ENCODE results near the gene TTC29. TPM values are rescaled to one million over a fixed set of nuclear protein-coding genes. Genes with fewer than 3 reads are reported as not detected.
"Not testable (repeated sequence)": the region's sequence is repeated elsewhere in the genome, so short reads cannot be mapped to it uniquely, and the experiment has no call there.

Gene TTC29
- total RNA-seq, 2 donors from 2014 or later = not detected

DNA sequence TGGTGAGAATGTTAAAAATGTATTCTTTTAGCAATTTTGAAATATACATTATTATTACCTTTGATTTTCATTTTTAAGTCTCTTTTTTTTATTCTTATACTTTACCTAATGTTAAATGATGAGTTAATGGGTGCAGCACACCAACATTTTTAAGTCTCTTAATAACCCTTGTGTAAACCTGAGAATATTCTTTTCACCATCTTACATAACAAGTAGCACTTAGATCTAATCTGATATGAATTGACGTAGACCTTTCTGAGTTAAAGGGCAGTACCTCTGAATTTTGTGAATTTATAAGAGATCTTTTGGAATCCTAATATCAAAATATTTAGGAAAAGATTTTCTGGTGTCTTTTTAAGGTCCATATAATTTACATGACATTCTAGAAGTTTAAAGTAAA lies 110.6 kb downstream of the TTC29 start:
- DNase-seq (ENCODE audit: low spot score) (no peak), ATAC-seq (ENCODE audit: insufficient number of reproducible peaks, low FRiP score, low read depth) (no peak)
- Histone ChIP-seq H3K27ac (no peak overlapping the region), H3K4me1 (ENCODE audit: control insufficient read depth in 1 of 2, low read depth in 2 of 2) (no peaks in the 10 kb centered on the region), H3K36me3 (no peaks in the 10 kb centered on the region), H3K4me3 (no peak overlapping the region), H3K9me3 (no peaks in the 10 kb centered on the region), H3K27me3 (replicated peaks; ENCODE audit: insufficient read depth) (no peaks in the 10 kb centered on the region)
- no peak for TF ChIP-seq CTCF (IDR thresholded peaks at IDR 0.05)

- H3K27me3 ChIP-seq (replicated peaks; ENCODE audit: insufficient read depth) = no peaks in the 10 kb centered on the region
- DNase-seq (ENCODE audit: low spot score) (no peak), ATAC-seq (ENCODE audit: insufficient number of reproducible peaks, low FRiP score, low read depth) (no peak)
- H3K9me3 ChIP-seq = no peaks in the 10 kb centered on the region
- H3K27ac ChIP-seq = no peak overlapping the region
- no peaks in the 10 kb centered on the region for H3K36me3 ChIP-seq
- TF ChIP-seq CTCF (IDR thresholded peaks at IDR 0.05) = no peak
- no peaks in the 10 kb centered on the region for H3K4me1 ChIP-seq (ENCODE audit: control insufficient read depth in 1 of 2, low read depth in 2 of 2)
- no peak overlapping the region for H3K4me3 ChIP-seq
Observed at GRCh38 chr4:146834263-146835034, 111.2 kb downstream of the TTC29 start.

GRCh38 chr4:146833530-146833929 lies 112.1 kb downstream of the TTC29 start:
- no peak overlapping the region for H3K4me3 ChIP-seq
- no peaks in the 10 kb centered on the region for H3K27me3 ChIP-seq (replicated peaks; ENCODE audit: insufficient read depth)
- ATAC-seq (ENCODE audit: insufficient number of reproducible peaks, low FRiP score, low read depth) (no peak), DNase-seq (ENCODE audit: low spot score) (no peak)
- no peaks in the 10 kb centered on the region for H3K9me3 ChIP-seq
- no peak for TF ChIP-seq CTCF (IDR thresholded peaks at IDR 0.05)
- H3K27ac ChIP-seq = no peak overlapping the region
- H3K4me1 ChIP-seq (ENCODE audit: control insufficient read depth in 1 of 2, low read depth in 2 of 2) = no peaks in the 10 kb centered on the region
- no peaks in the 10 kb centered on the region for H3K36me3 ChIP-seq

GRCh38 chr4:146822980-146823379 lies 122.7 kb downstream of the TTC29 start:
- DNase-seq (ENCODE audit: low spot score) = not testable (repeated sequence)

GRCh38 chr4:146814750-146815149 lies 130.9 kb downstream of the TTC29 start:
- Histone ChIP-seq H3K9me3 (no peaks in the 10 kb centered on the region), H3K4me3 (no peak overlapping the region), H3K27me3 (replicated peaks; ENCODE audit: insufficient read depth) (no peaks in the 10 kb centered on the region), H3K36me3 (no peaks in the 10 kb centered on the region), H3K27ac (no peak overlapping the region), H3K4me1 (ENCODE audit: control insufficient read depth in 1 of 2, low read depth in 2 of 2) (no peaks in the 10 kb centered on the region)
- DNase-seq (ENCODE audit: low spot score) (no peak), ATAC-seq (ENCODE audit: insufficient number of reproducible peaks, low FRiP score, low read depth) (no peak)
- TF ChIP-seq CTCF (IDR thresholded peaks at IDR 0.05) = no peak

More at GRCh38 chr4:146822980-146823379, 122.7 kb downstream of the TTC29 start:
- H3K9me3 ChIP-seq; H3K36me3 ChIP-seq; H3K4me1 ChIP-seq (ENCODE audit: control insufficient read depth in 1 of 2, low read depth in 2 of 2); ATAC-seq (ENCODE audit: insufficient number of reproducible peaks, low FRiP score, low read depth); H3K4me3 ChIP-seq; H3K27ac ChIP-seq; H3K27me3 ChIP-seq (replicated peaks; ENCODE audit: insufficient read depth): not testable (repeated sequence)

DNA sequence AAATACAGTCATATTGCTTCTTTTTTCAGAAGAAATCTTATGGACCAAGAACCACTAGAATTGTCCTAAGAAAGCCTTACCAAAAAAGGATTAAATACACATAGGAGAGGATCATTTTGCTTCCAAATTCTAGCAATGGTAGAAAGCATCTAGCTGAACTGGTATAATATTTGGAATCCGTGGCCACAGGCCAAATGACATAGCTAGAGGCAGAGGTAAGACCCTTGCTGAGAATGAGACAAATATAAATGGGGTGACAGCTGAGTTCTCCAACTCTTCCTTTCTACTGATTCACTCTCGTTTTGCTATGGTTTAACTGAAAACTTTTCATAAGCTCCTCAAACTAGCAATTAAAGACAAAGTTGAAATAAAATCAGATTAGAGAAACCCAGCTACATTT lies 150.0 kb downstream of the TTC29 start:
- ATAC-seq (ENCODE audit: insufficient number of reproducible peaks, low FRiP score, low read depth) (no peak), DNase-seq (ENCODE audit: low spot score) (no peak)
- no peaks in the 10 kb centered on the region for H3K27me3 ChIP-seq (replicated peaks; ENCODE audit: insufficient read depth)
- H3K36me3 ChIP-seq = no peaks in the 10 kb centered on the region
- TF ChIP-seq CTCF (IDR thresholded peaks at IDR 0.05) = no peak
- H3K9me3 ChIP-seq = no peaks in the 10 kb centered on the region
- H3K4me1 ChIP-seq (ENCODE audit: control insufficient read depth in 1 of 2, low read depth in 2 of 2) = no peaks in the 10 kb centered on the region
- no peak overlapping the region for H3K27ac ChIP-seq
- no peak overlapping the region for H3K4me3 ChIP-seq

Data from thoracic aorta (tissue), 2 donors.